ENCODE data around the gene SLAMF9. TPM values are rescaled to one million over a fixed set of nuclear protein-coding genes. Genes with fewer than 3 reads are reported as not detected.

Gene SLAMF9
- polyA plus RNA-seq, 1 donor (not counting 4 experiments of a cell fraction or from before 2014, with no cell fraction given): 0.31 TPM

GRCh38 chr1:159927849-159928431 lies 26.1 kb downstream of the SLAMF9 start:
- Histone ChIP-seq H3K9ac (ENCODE audit: control insufficient read depth, extremely low read depth, insufficient read depth, low read length) (no peak overlapping the region), H3K4me3 (ENCODE audit: control insufficient read depth in 2 of 3, extremely low read depth in 1 of 3, insufficient read depth in 2 of 3, low read depth in 1 of 3, low read length in 3 of 3) (no peak overlapping the region), H3K36me3 (ENCODE audit: control insufficient read depth in 2 of 2, extremely low read depth in 1 of 2, insufficient read depth in 2 of 2, low read length in 2 of 2) (peaks cover 10 to 13% of the 10 kb centered on the region in 2 experiments), H3K4me2 (ENCODE audit: control insufficient read depth, extremely low read depth, insufficient read depth, low read depth, low read length) (no peak overlapping the region), H3K27me3 (ENCODE audit: control insufficient read depth, extremely low read depth, insufficient read depth, low read length) (no peaks in the 10 kb centered on the region), H3K27ac (ENCODE audit: control insufficient read depth, insufficient read depth, low read length) (no peak overlapping the region), H3K9me3 (ENCODE audit: control insufficient read depth, low read depth, low read length) (no peaks in the 10 kb centered on the region), H3K9me1 (ENCODE audit: control insufficient read depth, extremely low read depth, insufficient read depth, low read length) (no peaks in the 10 kb centered on the region), H2AFZ (ENCODE audit: control insufficient read depth, low read length) (no peak overlapping the region), H3K4me1 (ENCODE audit: control insufficient read depth, extremely low read depth, insufficient read depth, low read length) (peaks cover 32% of the 10 kb centered on the region), H4K20me1 (ENCODE audit: control insufficient read depth, extremely low read depth, insufficient read depth, low read length) (peaks cover under 1% of the 10 kb centered on the region), H3K79me2 (ENCODE audit: control insufficient read depth, insufficient read depth, low read length) (peaks cover 20% of the 10 kb centered on the region)
- dilution Hi-C loops (cut with MboI; ENCODE audit: extremely low pct_ligation_motif_present, low sequenced_read_pairs): no loop called here
- DNase-seq (ENCODE audit: low read depth, low spot score) (no peak), FAIRE-seq (no peak)
- no peak for TF ChIP-seq CTCF (optimal IDR thresholded peaks at IDR 0.05 in 1 of 3, IDR thresholded peaks at IDR 0.05 in 1 of 3, conservative IDR thresholded peaks at IDR 0.05 in 1 of 3; ENCODE audit: extremely low read depth in 1 of 3, insufficient read depth in 2 of 3, low read length in 3 of 3)
- TF ChIP-seq EZH2 (IDR thresholded peaks at IDR 0.05; ENCODE audit: low read length): no peak

GRCh38 chr1:159927211-159927848 lies 26.7 kb downstream of the SLAMF9 start:
- TF ChIP-seq EZH2 (IDR thresholded peaks at IDR 0.05; ENCODE audit: low read length): no peak
- no peak for TF ChIP-seq CTCF (optimal IDR thresholded peaks at IDR 0.05 in 1 of 3, IDR thresholded peaks at IDR 0.05 in 1 of 3, conservative IDR thresholded peaks at IDR 0.05 in 1 of 3; ENCODE audit: extremely low read depth in 1 of 3, insufficient read depth in 2 of 3, low read length in 3 of 3)
- H3K9ac ChIP-seq (ENCODE audit: control insufficient read depth, extremely low read depth, insufficient read depth, low read length): no peak overlapping the region
- DNase-seq (ENCODE audit: low read depth, low spot score) (no peak), FAIRE-seq (no peak)
- peaks cover 10 to 16% of the 10 kb centered on the region in 2 experiments for H3K36me3 ChIP-seq (ENCODE audit: control insufficient read depth in 2 of 2, extremely low read depth in 1 of 2, insufficient read depth in 2 of 2, low read length in 2 of 2)
- peaks cover 26% of the 10 kb centered on the region for H3K79me2 ChIP-seq (ENCODE audit: control insufficient read depth, insufficient read depth, low read length)
- H3K4me3 ChIP-seq (ENCODE audit: control insufficient read depth in 2 of 3, extremely low read depth in 1 of 3, insufficient read depth in 2 of 3, low read depth in 1 of 3, low read length in 3 of 3): no peak overlapping the region
- H3K27me3 ChIP-seq (ENCODE audit: control insufficient read depth, extremely low read depth, insufficient read depth, low read length): no peaks in the 10 kb centered on the region
- no peak overlapping the region for H3K4me2 ChIP-seq (ENCODE audit: control insufficient read depth, extremely low read depth, insufficient read depth, low read depth, low read length)
- H2AFZ ChIP-seq (ENCODE audit: control insufficient read depth, low read length): no peak overlapping the region
- peaks cover 5% of the 10 kb centered on the region for H4K20me1 ChIP-seq (ENCODE audit: control insufficient read depth, extremely low read depth, insufficient read depth, low read length)
- H3K9me3 ChIP-seq (ENCODE audit: control insufficient read depth, low read depth, low read length): no peaks in the 10 kb centered on the region
- dilution Hi-C loops (cut with MboI; ENCODE audit: extremely low pct_ligation_motif_present, low sequenced_read_pairs): no loop called here
- no peak overlapping the region for H3K27ac ChIP-seq (ENCODE audit: control insufficient read depth, insufficient read depth, low read length)
- no peaks in the 10 kb centered on the region for H3K9me1 ChIP-seq (ENCODE audit: control insufficient read depth, extremely low read depth, insufficient read depth, low read length)
- H3K4me1 ChIP-seq (ENCODE audit: control insufficient read depth, extremely low read depth, insufficient read depth, low read length): peaks cover 32% of the 10 kb centered on the region
